ENCODE results near the gene CMTM8.

CMTM8 gene

GRCh38 chr3:32217339-32217738, 21.1 kb upstream of the CMTM8 start:
- Histone ChIP-seq H3K27ac (ENCODE audit: poor library complexity, severe bottlenecking) (no peak overlapping the region), H3K4me3 (ENCODE audit: severe bottlenecking) (no peak overlapping the region), H3K27me3 (ENCODE audit: insufficient read depth, poor library complexity, severe bottlenecking) (no peaks in the 10 kb centered on the region), H3K4me1 (ENCODE audit: insufficient read depth, poor library complexity, severe bottlenecking) (no peaks in the 10 kb centered on the region), H3K9me3 (ENCODE audit: severe bottlenecking) (no peaks in the 10 kb centered on the region), H3K36me3 (ENCODE audit: low read depth) (no peaks in the 10 kb centered on the region)
- DNase-seq (ENCODE audit: low spot score) (no peak), ATAC-seq (ENCODE audit: low read depth) (no peak)
- TF ChIP-seq CTCF (IDR thresholded peaks at IDR 0.05; ENCODE audit: poor library complexity, severe bottlenecking) = no peak

GRCh38 chr3:32219537-32219936, 18.9 kb upstream of the CMTM8 start:
- no peaks in the 10 kb centered on the region for H3K4me1 ChIP-seq (ENCODE audit: insufficient read depth, poor library complexity, severe bottlenecking)
- H3K27ac ChIP-seq (ENCODE audit: poor library complexity, severe bottlenecking) = no peak overlapping the region
- DNase-seq (ENCODE audit: low spot score) (no peak), ATAC-seq (ENCODE audit: low read depth) (no peak)
- H3K9me3 ChIP-seq (ENCODE audit: severe bottlenecking) = no peaks in the 10 kb centered on the region
- H3K27me3 ChIP-seq (ENCODE audit: insufficient read depth, poor library complexity, severe bottlenecking) = no peaks in the 10 kb centered on the region
- no peak for TF ChIP-seq CTCF (IDR thresholded peaks at IDR 0.05; ENCODE audit: poor library complexity, severe bottlenecking)
- no peak overlapping the region for H3K4me3 ChIP-seq (ENCODE audit: severe bottlenecking)
- H3K36me3 ChIP-seq (ENCODE audit: low read depth) = no peaks in the 10 kb centered on the region

DNA sequence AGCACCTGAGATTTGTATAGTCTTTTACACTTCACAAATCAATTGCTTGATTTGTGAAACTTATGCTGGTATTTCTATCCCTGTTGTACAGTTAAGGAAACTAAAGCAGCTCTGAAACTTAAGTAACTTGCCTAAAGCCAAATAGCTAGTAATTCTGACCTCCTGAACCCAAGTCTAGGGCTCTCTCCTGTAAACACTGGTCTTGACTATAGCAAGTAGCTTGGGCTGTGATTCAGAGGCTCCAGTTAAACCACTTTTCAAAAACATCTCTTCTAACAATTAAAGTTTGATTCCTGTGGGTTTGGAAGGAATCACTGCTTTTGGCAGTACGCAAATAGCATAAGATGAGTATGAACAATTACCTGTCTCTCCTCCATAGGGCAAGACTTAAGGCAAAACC, 18.5 kb upstream of the CMTM8 start:
- no peak overlapping the region for H3K27ac ChIP-seq (ENCODE audit: poor library complexity, severe bottlenecking)
- no peaks in the 10 kb centered on the region for H3K27me3 ChIP-seq (ENCODE audit: insufficient read depth, poor library complexity, severe bottlenecking)
- no peak for TF ChIP-seq CTCF (IDR thresholded peaks at IDR 0.05; ENCODE audit: poor library complexity, severe bottlenecking)
- ATAC-seq (ENCODE audit: low read depth) (no peak), DNase-seq (ENCODE audit: low spot score) (no peak)
- no peak overlapping the region for H3K4me3 ChIP-seq (ENCODE audit: severe bottlenecking)
- no peaks in the 10 kb centered on the region for H3K4me1 ChIP-seq (ENCODE audit: insufficient read depth, poor library complexity, severe bottlenecking)
- H3K36me3 ChIP-seq (ENCODE audit: low read depth) = no peaks in the 10 kb centered on the region
- no peaks in the 10 kb centered on the region for H3K9me3 ChIP-seq (ENCODE audit: severe bottlenecking)

DNA sequence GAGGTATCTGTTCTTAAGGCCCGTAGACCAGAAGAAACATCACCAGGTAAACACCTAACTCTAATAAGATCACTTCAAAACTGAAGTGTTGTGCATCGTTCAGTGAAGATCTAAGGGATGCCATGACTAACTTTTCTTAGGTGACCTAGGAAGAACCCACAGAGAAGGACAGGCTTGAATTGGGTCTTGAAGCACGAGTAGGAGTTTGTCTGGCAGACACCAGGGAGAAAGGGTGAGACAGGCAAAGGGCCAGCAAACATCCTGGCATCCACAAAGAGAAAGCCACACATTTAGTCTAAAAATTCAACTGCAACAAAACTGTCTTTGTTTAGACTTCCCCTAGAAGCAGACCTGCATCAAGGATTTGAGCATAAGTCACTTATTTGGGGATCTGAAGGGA, 15.5 kb upstream of the CMTM8 start:
- ATAC-seq (ENCODE audit: low read depth) (no peak), DNase-seq (ENCODE audit: low spot score) (no peak)
- Histone ChIP-seq H3K9me3 (ENCODE audit: severe bottlenecking) (peaks cover 5% of the 10 kb centered on the region), H3K36me3 (ENCODE audit: low read depth) (no peaks in the 10 kb centered on the region), H3K27me3 (ENCODE audit: insufficient read depth, poor library complexity, severe bottlenecking) (no peaks in the 10 kb centered on the region), H3K4me3 (ENCODE audit: severe bottlenecking) (no peak overlapping the region), H3K27ac (ENCODE audit: poor library complexity, severe bottlenecking) (no peak overlapping the region), H3K4me1 (ENCODE audit: insufficient read depth, poor library complexity, severe bottlenecking) (peaks cover 18% of the 10 kb centered on the region)
- no peak for TF ChIP-seq CTCF (IDR thresholded peaks at IDR 0.05; ENCODE audit: poor library complexity, severe bottlenecking)

DNA sequence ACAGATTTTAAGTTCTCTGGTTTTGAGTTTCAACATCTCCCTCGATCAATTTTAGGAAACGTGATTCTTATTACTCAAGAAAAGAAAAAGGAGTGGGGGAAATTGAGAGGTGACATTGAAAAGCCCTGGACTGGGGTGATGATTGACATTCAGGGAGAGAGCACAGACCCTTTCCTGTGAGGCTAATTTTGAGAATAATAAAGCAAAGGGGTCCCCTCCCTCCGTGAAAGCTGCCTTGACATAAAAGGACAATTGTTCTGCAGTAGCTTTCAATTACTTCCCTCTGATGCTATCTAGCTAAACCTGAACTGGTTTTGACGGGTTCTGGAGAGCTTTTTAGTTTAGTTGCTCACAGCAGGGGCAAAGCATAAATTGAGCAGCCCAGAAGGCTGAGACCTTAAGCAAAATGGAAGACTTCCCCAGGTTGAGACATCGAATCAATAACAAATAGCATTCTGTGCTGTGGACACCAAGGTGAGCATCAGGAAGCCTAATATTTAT, 14.4 kb upstream of the CMTM8 start:
- no peaks in the 10 kb centered on the region for H3K27me3 ChIP-seq (ENCODE audit: insufficient read depth, poor library complexity, severe bottlenecking)
- no peaks in the 10 kb centered on the region for H3K36me3 ChIP-seq (ENCODE audit: low read depth)
- no peak for ATAC-seq (ENCODE audit: low read depth)
- TF ChIP-seq CTCF (IDR thresholded peaks at IDR 0.05; ENCODE audit: poor library complexity, severe bottlenecking) = no peak
- no peak for DNase-seq (ENCODE audit: low spot score)
- no peak overlapping the region for H3K27ac ChIP-seq (ENCODE audit: poor library complexity, severe bottlenecking)
- H3K4me3 ChIP-seq (ENCODE audit: severe bottlenecking) = no peak overlapping the region
- peaks cover 5% of the 10 kb centered on the region for H3K9me3 ChIP-seq (ENCODE audit: severe bottlenecking)
- H3K4me1 ChIP-seq (ENCODE audit: insufficient read depth, poor library complexity, severe bottlenecking) = peaks cover 18% of the 10 kb centered on the region

Data from RWPE2 (cell line).